AG04449 (cell line): Measurements from ENCODE around the gene LARGE1.

Source experiments
- CTCF ChIA-PET: fragments of 350-600 bp; formaldehyde crosslinking; extraction: SDS; loops from one replicate; lab custom pipeline; 2021; ENCODE audit warnings: antibody characterized with exemption; lab: Yijun Ruan, JAX
- POLR2A ChIA-PET: fragments of 400-600, 350-600 bp; formaldehyde crosslinking; extraction: SDS; loops from one replicate; lab custom pipeline; 2020; ENCODE audit warnings: antibody characterized with exemption, inconsistent platforms; lab: Yijun Ruan, JAX
- DNase-seq: peaks from one replicate; pipeline ENCODE4 v3.0.0-alpha.2; 2010; ENCODE audit warnings: low read depth, low spot score
- H3K4me3 ChIP-seq: 2 replicates; pipeline ENCODE4 v1.5.1; 2011; ENCODE audit warnings: low read depth, mild to moderate bottlenecking, control low read depth, low read length
- TF ChIP-seq, protein P1 (sequence below): IDR thresholded peaks from one replicate; pipeline ENCODE4 v1.5.1; 2011; ENCODE audit warnings: mild to moderate bottlenecking, moderate library complexity, low read length, control low read depth, inconsistent platforms; ENCODE audit not compliant: insufficient read depth; ENCODE audit errors: missing control alignments

Gene LARGE1

DNA sequence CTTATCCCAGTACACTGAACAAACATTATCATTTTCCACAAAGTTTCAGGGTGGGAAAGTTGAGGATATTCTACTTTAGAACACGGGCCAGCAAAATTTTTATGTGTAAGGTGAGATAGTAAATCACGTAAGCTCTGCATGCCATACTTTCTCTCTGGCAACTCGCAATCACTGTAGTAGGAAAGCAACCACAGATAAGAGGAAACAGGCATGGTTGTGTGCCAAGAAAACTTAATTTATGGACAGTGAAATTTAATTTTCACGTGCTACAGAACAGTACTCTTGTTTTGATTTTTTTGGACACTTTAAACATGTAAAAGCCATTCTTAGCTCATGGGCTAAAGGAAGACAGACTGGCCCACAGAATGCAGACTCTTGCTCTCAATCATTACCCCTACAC is 82.5 kb downstream of the LARGE1 start:
- DNase-seq = no peak
- CTCF ChIA-PET = no interaction called here
- POLR2A ChIA-PET = no interaction called here
- TF ChIP-seq, protein P1, sequence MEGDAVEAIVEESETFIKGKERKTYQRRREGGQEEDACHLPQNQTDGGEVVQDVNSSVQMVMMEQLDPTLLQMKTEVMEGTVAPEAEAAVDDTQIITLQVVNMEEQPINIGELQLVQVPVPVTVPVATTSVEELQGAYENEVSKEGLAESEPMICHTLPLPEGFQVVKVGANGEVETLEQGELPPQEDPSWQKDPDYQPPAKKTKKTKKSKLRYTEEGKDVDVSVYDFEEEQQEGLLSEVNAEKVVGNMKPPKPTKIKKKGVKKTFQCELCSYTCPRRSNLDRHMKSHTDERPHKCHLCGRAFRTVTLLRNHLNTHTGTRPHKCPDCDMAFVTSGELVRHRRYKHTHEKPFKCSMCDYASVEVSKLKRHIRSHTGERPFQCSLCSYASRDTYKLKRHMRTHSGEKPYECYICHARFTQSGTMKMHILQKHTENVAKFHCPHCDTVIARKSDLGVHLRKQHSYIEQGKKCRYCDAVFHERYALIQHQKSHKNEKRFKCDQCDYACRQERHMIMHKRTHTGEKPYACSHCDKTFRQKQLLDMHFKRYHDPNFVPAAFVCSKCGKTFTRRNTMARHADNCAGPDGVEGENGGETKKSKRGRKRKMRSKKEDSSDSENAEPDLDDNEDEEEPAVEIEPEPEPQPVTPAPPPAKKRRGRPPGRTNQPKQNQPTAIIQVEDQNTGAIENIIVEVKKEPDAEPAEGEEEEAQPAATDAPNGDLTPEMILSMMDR = no peak
- no peak overlapping the region for H3K4me3 ChIP-seq

DNA sequence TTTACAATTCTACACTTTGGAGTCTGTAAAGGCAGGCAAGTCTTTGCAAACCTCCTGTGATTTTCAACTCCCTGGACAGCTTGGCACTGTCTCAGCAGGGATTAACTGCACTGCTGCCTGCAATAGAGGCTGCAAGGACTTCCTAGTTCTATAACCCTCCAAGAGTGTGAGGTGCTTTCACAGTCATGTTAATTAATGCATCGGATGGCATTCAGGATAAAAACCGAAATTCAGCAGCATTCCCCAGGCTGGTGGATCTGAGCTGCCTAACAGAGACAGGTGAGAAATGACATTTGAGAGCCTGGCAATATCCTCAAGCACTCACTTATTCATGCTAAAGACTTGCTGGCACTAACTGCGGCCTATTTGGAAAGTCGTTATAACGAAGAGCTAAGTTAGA is 85.0 kb downstream of the LARGE1 start:
- no peak overlapping the region for H3K4me3 ChIP-seq
- POLR2A ChIA-PET = no interaction called here

DNA sequence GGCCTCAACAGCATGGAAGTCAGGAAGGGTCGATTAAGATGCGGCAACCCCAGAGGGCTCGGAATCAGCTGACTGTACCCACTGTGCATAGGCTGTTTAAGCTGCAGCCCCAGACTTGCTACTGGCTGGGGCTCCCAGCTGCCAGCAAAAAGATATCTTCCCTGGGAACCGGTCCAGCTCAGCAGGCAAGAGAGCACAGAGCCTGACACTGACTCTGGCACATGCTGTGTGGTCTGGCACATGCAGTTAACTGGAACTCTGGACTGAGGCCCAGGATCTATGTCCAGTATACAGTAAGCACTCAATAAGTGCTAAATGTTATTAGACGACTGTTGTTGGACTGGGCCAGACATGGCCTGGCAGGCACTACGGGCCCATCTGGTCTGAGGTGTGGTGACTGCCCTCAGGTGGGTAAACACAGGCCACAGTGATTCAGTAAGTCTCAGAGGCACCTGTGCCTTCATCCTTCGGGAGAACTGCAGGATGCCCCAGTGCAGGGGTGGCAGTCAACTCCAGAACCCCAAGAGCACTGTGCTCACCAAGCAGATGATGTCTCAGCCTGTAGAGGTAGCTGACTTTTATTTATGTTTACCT is 87.6 kb downstream of the LARGE1 start:
- POLR2A ChIA-PET = no interaction called here
- CTCF ChIA-PET = no interaction called here

More for the DNA sequence above, 85.0 kb downstream of the LARGE1 start:
- TF ChIP-seq, protein P1 = no peak
- no peak for DNase-seq
- CTCF ChIA-PET = interaction anchor here (0.9 to 1.3 kb wide), 3 partner anchors 10 to 26 kb away, joined by 3 to 4 read pairs (median 3); no protein-coding TSS in a partner anchor

DNA sequence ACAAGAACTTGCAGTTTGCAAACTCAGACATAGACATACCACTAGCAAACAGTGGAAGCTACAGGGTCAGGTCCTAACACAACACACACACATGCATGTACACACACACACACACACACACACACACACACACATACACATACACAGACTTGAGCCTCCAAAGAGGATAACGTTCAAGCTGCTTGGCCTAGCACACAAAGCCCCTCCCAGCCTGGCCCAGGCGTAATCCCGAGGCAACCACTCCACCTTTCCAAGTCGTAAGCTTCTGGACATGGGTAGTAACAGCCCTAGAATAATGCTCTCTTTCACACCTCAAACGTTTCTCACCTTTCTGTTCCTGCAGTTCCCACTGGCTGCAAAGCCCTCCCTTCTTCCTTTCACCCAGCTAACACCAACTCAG is 88.6 kb downstream of the LARGE1 start:
- POLR2A ChIA-PET = no interaction called here
- CTCF ChIA-PET = interaction anchor here (1.0 kb wide), 1 partner anchor 17 kb away, joined by 3 read pairs; no protein-coding TSS in a partner anchor
- H3K4me3 ChIP-seq = no peak overlapping the region
- TF ChIP-seq, protein P1 = no peak
- DNase-seq = no peak

More for the DNA sequence above, 87.6 kb downstream of the LARGE1 start:
- no peak overlapping the region for H3K4me3 ChIP-seq
- DNase-seq = no peak
- TF ChIP-seq, protein P1 = no peak

DNA sequence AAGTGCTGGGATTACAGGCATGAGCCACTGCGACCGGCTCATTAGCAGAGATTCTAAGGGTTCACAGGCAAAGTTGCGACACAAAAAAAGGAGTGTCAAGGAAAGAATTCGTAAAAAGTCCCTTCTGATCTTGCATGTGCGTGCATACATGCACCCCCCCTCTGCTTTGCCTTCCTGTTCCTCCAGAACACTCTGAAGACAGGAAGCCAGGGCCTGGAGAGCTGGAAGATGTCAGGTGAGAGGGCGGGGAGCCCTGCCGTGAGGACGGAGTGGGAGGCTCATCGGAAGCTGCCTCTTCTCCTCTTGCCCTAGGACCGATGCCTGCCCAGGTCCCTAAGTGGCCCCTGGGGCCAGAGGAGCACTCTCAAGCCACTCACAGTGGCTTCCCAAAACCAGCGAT is 89.1 kb downstream of the LARGE1 start:
- ChIA-PET CTCF (interaction anchor here (1.0 kb wide), 1 partner anchor 18 kb away, joined by 3 read pairs; no protein-coding TSS in a partner anchor), POLR2A (no interaction called here)
- no peak overlapping the region for H3K4me3 ChIP-seq
- no peak for DNase-seq
- TF ChIP-seq, protein P1 = no peak

DNA sequence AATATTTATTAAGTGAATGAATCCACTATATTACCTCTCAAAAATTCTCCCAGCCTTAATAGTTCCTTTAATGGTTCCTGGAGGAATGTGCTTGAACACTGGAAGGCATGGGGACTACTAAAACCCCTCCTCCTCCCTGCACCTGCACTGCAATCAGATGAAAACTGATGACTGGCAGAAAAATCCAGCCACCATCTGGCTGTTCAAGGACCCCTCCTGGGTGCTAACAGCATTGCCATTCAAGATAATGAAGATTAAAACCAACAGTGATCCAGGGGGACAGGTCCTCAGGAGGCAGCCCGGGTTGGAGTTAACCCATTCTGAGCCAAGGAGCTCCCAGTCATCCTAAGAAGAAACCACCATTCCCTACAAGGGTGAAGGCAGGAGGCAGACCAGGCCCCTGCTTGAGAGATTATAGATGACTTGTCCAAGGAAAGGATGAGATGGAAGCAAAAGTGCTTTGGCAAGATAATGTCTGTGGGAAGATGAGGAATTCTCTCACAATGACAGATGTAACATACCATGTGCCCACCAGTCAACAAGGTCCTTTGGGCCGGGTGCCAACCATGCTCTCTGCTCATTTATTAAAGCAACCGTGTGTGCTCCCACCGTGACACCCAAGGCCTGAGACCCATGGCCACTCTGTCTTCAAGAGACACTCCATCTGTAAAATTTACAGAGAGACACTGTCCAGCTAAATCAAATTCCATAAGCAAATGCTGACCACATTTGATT is 90.6 kb downstream of the LARGE1 start:
- H3K4me3 ChIP-seq = no peak overlapping the region
- DNase-seq = no peak
- ChIA-PET POLR2A (no interaction called here), CTCF (interaction anchor here (0.7 kb wide), 1 partner anchor 11 kb away, joined by 3 read pairs; no protein-coding TSS in a partner anchor)
- TF ChIP-seq, protein P1 = no peak
